ENCODE measurements around the gene RAB28. TPM values are rescaled to one million over a fixed set of nuclear protein-coding genes. Genes with fewer than 3 reads are reported as not detected.

Gene RAB28
- total RNA-seq, 2 donors from 2014 or later, result 8.4 to 8.9 TPM

GRCh38 chr4:13461191-13461905, 22.8 kb downstream of the RAB28 start:
- ATAC-seq (no peak), DNase-seq (no peak)
- H3K4me3 Mint-ChIP-seq, result no peak overlapping the region
- peaks cover 6% of the 10 kb centered on the region for H3K36me3 Mint-ChIP-seq (ENCODE audit: low read depth)
- no peaks in the 10 kb centered on the region for H3K27me3 Mint-ChIP-seq
- no peak overlapping the region for H3K27ac Mint-ChIP-seq
- peaks cover 9% of the 10 kb centered on the region for H3K4me1 Mint-ChIP-seq
- no peaks in the 10 kb centered on the region for H3K9me3 ChIP-seq (ENCODE audit: control insufficient read depth, low read length, poor library complexity, severe bottlenecking)

- peaks cover 2% of the 10 kb centered on the region for H3K9me3 ChIP-seq (ENCODE audit: control insufficient read depth, low read length, poor library complexity, severe bottlenecking)
- H3K4me1 Mint-ChIP-seq, result peaks cover 4% of the 10 kb centered on the region
- ATAC-seq (no peak), DNase-seq (no peak)
- H3K27me3 Mint-ChIP-seq, result no peaks in the 10 kb centered on the region
- H3K27ac Mint-ChIP-seq, result no peak overlapping the region
- H3K4me3 Mint-ChIP-seq, result no peak overlapping the region
- peaks cover 6% of the 10 kb centered on the region for H3K36me3 Mint-ChIP-seq (ENCODE audit: low read depth)
Measured at GRCh38 chr4:13455411-13455810, 28.7 kb downstream of the RAB28 start.

GRCh38 chr4:13454786-13455185, 29.4 kb downstream of the RAB28 start:
- Mint-ChIP-seq H3K36me3 (ENCODE audit: low read depth) (peaks cover 6% of the 10 kb centered on the region), H3K27me3 (no peaks in the 10 kb centered on the region), H3K27ac (no peak overlapping the region), H3K4me1 (peaks cover 4% of the 10 kb centered on the region), H3K4me3 (no peak overlapping the region)
- ATAC-seq (no peak), DNase-seq (no peak)
- peaks cover 2% of the 10 kb centered on the region for H3K9me3 ChIP-seq (ENCODE audit: control insufficient read depth, low read length, poor library complexity, severe bottlenecking)

- peaks cover 2% of the 10 kb centered on the region for H3K9me3 ChIP-seq (ENCODE audit: control insufficient read depth, low read length, poor library complexity, severe bottlenecking)
- no peak overlapping the region for H3K4me3 Mint-ChIP-seq
- peaks cover 4% of the 10 kb centered on the region for H3K4me1 Mint-ChIP-seq
- no peaks in the 10 kb centered on the region for H3K27me3 Mint-ChIP-seq
- peaks cover 2% of the 10 kb centered on the region for H3K36me3 Mint-ChIP-seq (ENCODE audit: low read depth)
- DNase-seq (no peak), ATAC-seq (peak; percentile 41)
- peak overlapping the region; percentile 8 for H3K27ac Mint-ChIP-seq
Measured at GRCh38 chr4:13452927-13453579, 31.1 kb downstream of the RAB28 start.

GRCh38 chr4:13449590-13449989, 34.5 kb downstream of the RAB28 start:
- no peaks in the 10 kb centered on the region for H3K27me3 Mint-ChIP-seq
- peaks cover 5% of the 10 kb centered on the region for H3K36me3 Mint-ChIP-seq (ENCODE audit: low read depth)
- peaks cover 2% of the 10 kb centered on the region for H3K4me1 Mint-ChIP-seq
- H3K9me3 ChIP-seq (ENCODE audit: control insufficient read depth, low read length, poor library complexity, severe bottlenecking), result no peaks in the 10 kb centered on the region
- no peak for ATAC-seq
- no peak overlapping the region for H3K27ac Mint-ChIP-seq
- no peak for DNase-seq
- H3K4me3 Mint-ChIP-seq, result no peak overlapping the region

- ATAC-seq (no peak), DNase-seq (no peak)
- no peaks in the 10 kb centered on the region for H3K9me3 ChIP-seq (ENCODE audit: control insufficient read depth, low read length, poor library complexity, severe bottlenecking)
Measured at GRCh38 chr4:13445841-13446790, 38.0 kb downstream of the RAB28 start.

GRCh38 chr4:13441506-13441905, 42.6 kb downstream of the RAB28 start:
- peaks cover 3% of the 10 kb centered on the region for H3K9me3 ChIP-seq (ENCODE audit: control insufficient read depth, low read length, poor library complexity, severe bottlenecking)
- Mint-ChIP-seq H3K4me3 (no peak overlapping the region), H3K27ac (no peak overlapping the region), H3K36me3 (ENCODE audit: low read depth) (peaks cover 8% of the 10 kb centered on the region), H3K27me3 (no peaks in the 10 kb centered on the region), H3K4me1 (peaks cover 2% of the 10 kb centered on the region)
- ATAC-seq, result no peak
- no peak for DNase-seq

More at GRCh38 chr4:13445841-13446790, 38.0 kb downstream of the RAB28 start:
- Mint-ChIP-seq H3K4me1 (peaks cover 2% of the 10 kb centered on the region), H3K36me3 (ENCODE audit: low read depth) (peaks cover 5% of the 10 kb centered on the region), H3K27ac (no peak overlapping the region), H3K27me3 (no peaks in the 10 kb centered on the region), H3K4me3 (no peak overlapping the region)

GRCh38 chr4:13436962-13437361, 47.2 kb downstream of the RAB28 start:
- H3K4me3 Mint-ChIP-seq, result no peak overlapping the region
- ATAC-seq (no peak), DNase-seq (no peak)
- no peaks in the 10 kb centered on the region for H3K27me3 Mint-ChIP-seq
- H3K36me3 Mint-ChIP-seq (ENCODE audit: low read depth), result peaks cover 3% of the 10 kb centered on the region
- no peak overlapping the region for H3K27ac Mint-ChIP-seq
- peaks cover 3% of the 10 kb centered on the region for H3K9me3 ChIP-seq (ENCODE audit: control insufficient read depth, low read length, poor library complexity, severe bottlenecking)
- peaks cover 16% of the 10 kb centered on the region for H3K4me1 Mint-ChIP-seq

- no peak overlapping the region for H3K27ac Mint-ChIP-seq
- H3K36me3 Mint-ChIP-seq (ENCODE audit: low read depth), result peaks cover 1% of the 10 kb centered on the region
- ATAC-seq, result no peak
Measured at GRCh38 chr4:13432453-13432852, 51.7 kb downstream of the RAB28 start.

GRCh38 chr4:13430834-13431568, 53.1 kb downstream of the RAB28 start:
- ATAC-seq, result no peak
- H3K4me3 Mint-ChIP-seq, result no peak overlapping the region
- H3K9me3 ChIP-seq (ENCODE audit: control insufficient read depth, low read length, poor library complexity, severe bottlenecking), result no peaks in the 10 kb centered on the region

More at GRCh38 chr4:13432453-13432852, 51.7 kb downstream of the RAB28 start:
- H3K9me3 ChIP-seq (ENCODE audit: control insufficient read depth, low read length, poor library complexity, severe bottlenecking), result peaks cover 3% of the 10 kb centered on the region
- DNase-seq, result no peak
- H3K27me3 Mint-ChIP-seq, result no peaks in the 10 kb centered on the region
- H3K4me1 Mint-ChIP-seq, result peaks cover 27% of the 10 kb centered on the region
- no peak overlapping the region for H3K4me3 Mint-ChIP-seq

GRCh38 chr4:13427599-13428325, 56.4 kb downstream of the RAB28 start:
- no peaks in the 10 kb centered on the region for H3K27me3 Mint-ChIP-seq
- DNase-seq (no peak), ATAC-seq (no peak)
- H3K4me3 Mint-ChIP-seq, result no peak overlapping the region
- no peaks in the 10 kb centered on the region for H3K9me3 ChIP-seq (ENCODE audit: control insufficient read depth, low read length, poor library complexity, severe bottlenecking)
- H3K27ac Mint-ChIP-seq, result peak overlapping the region; percentile 3
- H3K36me3 Mint-ChIP-seq (ENCODE audit: low read depth), result peaks cover 11% of the 10 kb centered on the region
- H3K4me1 Mint-ChIP-seq, result peaks cover 14% of the 10 kb centered on the region

More at GRCh38 chr4:13430834-13431568, 53.1 kb downstream of the RAB28 start:
- Mint-ChIP-seq H3K36me3 (ENCODE audit: low read depth) (peaks cover 4% of the 10 kb centered on the region), H3K4me1 (peaks cover 30% of the 10 kb centered on the region), H3K27me3 (no peaks in the 10 kb centered on the region), H3K27ac (peak overlapping the region; percentile 12)
- DNase-seq, result no peak
